ENCODE measurements around the gene TTC1. TPM values are rescaled to one million over a fixed set of nuclear protein-coding genes. Genes with fewer than 3 reads are reported as not detected.

Gene TTC1
- total and polyA plus RNA-seq, 9 of the 15 experiments (the other 6 are each of a cell fraction or from before 2014, with no cell fraction given): 51.9 to 173 (median 87.7) TPM

GRCh38 chr5:160048131-160048530 is 39.2 kb downstream of the TTC1 start (continued):
- TF ChIP-seq PBX2 (CRISPR knock-in tag; IDR thresholded peaks at IDR 0.05; ENCODE audit: low read depth): no peak
- TF ChIP-seq PBX2 (tag; conservative IDR thresholded peaks at IDR 0.05; ENCODE audit: low read depth): no peak
- no peak for TF ChIP-seq TAF7 (tag; IDR thresholded peaks at IDR 0.05)
- TF ChIP-seq MNT (conservative IDR thresholded peaks at IDR 0.05): no peak

GRCh38 chr5:160049099-160049498 is 40.2 kb downstream of the TTC1 start:
- no peak for FAIRE-seq
- Histone ChIP-seq H3K79me2 (ENCODE audit: control insufficient read depth, insufficient read depth, low read length) (no peaks in the 10 kb centered on the region), H3K4me1 (replicated peaks in 1 of 2; ENCODE audit: control insufficient read depth in 2 of 2, insufficient read depth in 2 of 2, low read length in 2 of 2) (no peaks in the 10 kb centered on the region), H3K27ac (ENCODE audit: extremely low read depth, low read depth, low read length) (no peak overlapping the region), H3K9me3 (replicated peaks; ENCODE audit: control insufficient read depth, insufficient read depth, low read depth, low read length) (no peaks in the 10 kb centered on the region), H3K4me2 (ENCODE audit: insufficient read depth, low read length) (no peak overlapping the region), H3K36me3 (ENCODE audit: control insufficient read depth, insufficient read depth, low read length) (peaks cover 55% of the 10 kb centered on the region; the same call in 2 of the 3 replicates), H4K20me1 (replicated peaks; ENCODE audit: control insufficient read depth, insufficient read depth, low read length) (no peaks in the 10 kb centered on the region), H3K4me3 (no peak overlapping the region), H2AFZ (ENCODE audit: low read depth, low read length) (no peak overlapping the region), H3K9ac (ENCODE audit: insufficient read depth in 1 of 2, low read depth in 2 of 2, low read length in 2 of 2) (no peak overlapping the region), H3K9me1 (ENCODE audit: control insufficient read depth, insufficient read depth, low read length) (no peaks in the 10 kb centered on the region), H3K27me3 (ENCODE audit: control insufficient read depth in 2 of 2, insufficient read depth in 2 of 2, low read length in 2 of 2) (no peaks in the 10 kb centered on the region)
- WGBS (ENCODE audit: insufficient coverage, low coverage, missing lambda C conversion rate): 63% methylated on average over 3 of the region's 3 CpGs
- POLR2A ChIA-PET: interaction anchor here (0.8 to 1.1 kb wide), 2 partner anchors 10 to 15 kb away, joined by 4 read pairs; no protein-coding TSS in a partner anchor
- BruUV-seq (replicated peaks): no TSS peak
- intact Hi-C loops (cut with micrococcal nuclease): no loop called here
- DNase-seq (ENCODE audit: extremely low read depth in 1 of 4, low spot score in 3 of 4): no peak
- CTCF ChIA-PET (ENCODE audit: low intra/inter-chr PET ratio): no interaction called here
- ATAC-seq: no peak
- in situ Hi-C loops (cut with MboI): no loop called here
- no peak for TF ChIP-seq ATF4 (CRISPR knock-in tag; IDR thresholded peaks at IDR 0.05)
- TF ChIP-seq ZNF766 (CRISPR knock-in tag; conservative IDR thresholded peaks at IDR 0.05): no peak
- TF ChIP-seq RBM22 (IDR thresholded peaks at IDR 0.05; ENCODE audit: low read depth, low read length, poor library complexity, severe bottlenecking): no peak
- TF ChIP-seq E2F4 (CRISPR knock-in tag; IDR thresholded peaks at IDR 0.05; ENCODE audit: low read depth): no peak
- no peak for TF ChIP-seq XRCC5 (IDR thresholded peaks at IDR 0.05; ENCODE audit: low read depth, low read length)
- no peak for TF ChIP-seq HINFP (tag; conservative IDR thresholded peaks at IDR 0.05; ENCODE audit: low read depth)
- TF ChIP-seq KLF10 (CRISPR knock-in tag; IDR thresholded peaks at IDR 0.05): no peak
- TF ChIP-seq ARHGAP35 (IDR thresholded peaks at IDR 0.05; ENCODE audit: partially characterized antibody): no peak
- TF ChIP-seq TAF7 (tag; IDR thresholded peaks at IDR 0.05): no peak
- no peak for TF ChIP-seq SMARCA5 (IDR thresholded peaks at IDR 0.05)
- TF ChIP-seq SMAD2 (IDR thresholded peaks at IDR 0.05; ENCODE audit: low read depth, low read length): no peak

All from K562 (cell line).